Muscle of back (tissue), 13 donors: ENCODE results near the gene SERPINB7. TPM values are rescaled to one million over a fixed set of nuclear protein-coding genes. Genes with fewer than 3 reads are reported as not detected.
"Not testable (repeated sequence)": the region's sequence is repeated elsewhere in the genome, so short reads cannot be mapped to it uniquely, and the experiment has no call there.

ENCODE experiments used
- DNase-seq, 3 donors: peaks; one replicate each; pipeline versions ENCODE4 v3.0.0 to v3.0.0-alpha.2; 2013
- long read RNA-seq, 9 donors: transcript quantifications; one replicate each; lab custom pipeline, GENCODE V29; 2026
- polyA plus RNA-seq, 10 donors: library from polyadenylated mRNA; unstranded; fragments of 120-200 nt; gene quantifications; one replicate each; pipeline ENCODE4 v1.2.1, GENCODE V29; 2013; ENCODE audit not compliant: insufficient read length in 10 of 10

Gene SERPINB7
- polyA plus RNA-seq, result 1 to 10 TPM in 2 of 10 donors, not detected in 8; 2.1 to 7.3 TPM
- long read RNA-seq, donor 1, result 0 reads
- long read RNA-seq, donor 2, result 0 reads
- long read RNA-seq, donor 3, result 0 reads
- long read RNA-seq, donor 4, result 0 reads
- long read RNA-seq, donor 5, result 0 reads
- long read RNA-seq, donor 6, result 0 reads
- long read RNA-seq, donor 7, result 0 reads
- long read RNA-seq, donor 8, result 0 reads
- long read RNA-seq, donor 9, result 0 reads

DNA sequence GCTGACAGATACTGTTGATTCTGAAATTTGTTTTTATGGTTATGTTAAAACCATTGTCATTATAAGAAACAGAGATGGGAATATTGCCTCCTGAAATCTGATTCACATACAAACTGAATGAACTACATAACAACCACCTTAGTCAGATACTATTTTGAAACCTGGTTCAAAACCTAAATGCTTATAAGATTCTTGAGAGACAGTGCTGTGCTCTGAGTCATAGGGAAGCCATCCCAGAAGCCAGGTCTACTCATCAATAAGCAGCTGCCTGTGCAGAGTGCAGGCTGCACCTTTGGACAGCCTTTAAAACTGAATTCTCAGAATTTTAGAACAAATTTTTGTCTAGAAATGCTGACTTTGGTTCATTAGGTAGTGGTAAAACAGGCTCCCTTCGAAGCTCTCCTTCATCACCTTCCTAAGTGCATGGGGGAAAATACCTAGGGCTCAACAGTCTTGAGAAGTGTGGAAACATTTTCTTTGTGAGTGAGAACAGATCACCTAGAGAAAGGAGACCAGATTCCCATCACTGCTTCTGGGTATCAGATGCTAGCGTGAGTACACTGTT, at the start of gene SERPINB7:
Gene SERPINB7, plus strand, starts transcription at position 253 of the 565 bp plus-strand sequence. CDS start 6,955 bp downstream, outside the sequence.
- peak in 1 of 3 donors; percentile 83 for DNase-seq

DNA sequence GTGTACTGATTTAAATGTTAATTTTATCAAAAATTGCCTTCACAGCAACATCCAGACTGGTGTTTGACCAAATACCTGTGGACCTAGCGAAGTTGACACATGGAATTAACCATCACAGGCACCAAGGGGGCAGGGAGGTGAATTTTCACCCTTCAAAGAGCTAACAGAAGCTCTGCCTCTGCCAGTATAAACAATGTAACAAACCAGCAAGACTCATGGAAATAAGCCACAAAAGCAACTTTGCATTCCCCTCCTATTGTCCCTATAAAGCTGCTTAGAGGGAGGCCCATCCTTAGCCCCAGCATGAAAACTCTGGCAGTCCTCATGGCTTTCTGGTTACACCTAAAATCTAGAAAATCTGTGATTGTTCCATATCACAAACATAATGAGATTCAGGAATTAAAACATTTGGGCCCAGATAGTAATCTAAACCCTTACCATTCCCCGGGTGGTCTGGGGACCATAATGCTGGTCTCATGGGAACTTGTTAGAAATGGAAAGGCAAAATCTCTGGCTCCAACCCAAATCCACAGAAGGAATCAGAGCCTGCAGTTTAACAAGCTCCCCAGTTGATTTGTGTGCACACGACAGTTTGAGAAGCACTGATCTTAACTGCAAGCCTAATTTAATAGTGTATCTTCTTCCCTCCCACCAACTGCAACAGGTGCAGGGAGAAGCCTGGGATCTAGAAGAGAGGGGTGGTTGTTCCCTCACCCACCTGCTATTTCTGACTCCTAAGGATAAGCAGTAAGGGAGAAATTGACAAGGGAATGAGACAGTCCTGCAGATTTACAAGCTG, 49.3 kb upstream of the SERPINB7 start:
- peak in 1 of 3 donors; percentile 5 for DNase-seq

- DNase-seq, result no peak
Observed at GRCh38 chr18:63730773-63731172, 44.4 kb upstream of the SERPINB7 start.

- no peak for DNase-seq
Observed at GRCh38 chr18:63731215-63731614, 44.0 kb upstream of the SERPINB7 start.

DNA sequence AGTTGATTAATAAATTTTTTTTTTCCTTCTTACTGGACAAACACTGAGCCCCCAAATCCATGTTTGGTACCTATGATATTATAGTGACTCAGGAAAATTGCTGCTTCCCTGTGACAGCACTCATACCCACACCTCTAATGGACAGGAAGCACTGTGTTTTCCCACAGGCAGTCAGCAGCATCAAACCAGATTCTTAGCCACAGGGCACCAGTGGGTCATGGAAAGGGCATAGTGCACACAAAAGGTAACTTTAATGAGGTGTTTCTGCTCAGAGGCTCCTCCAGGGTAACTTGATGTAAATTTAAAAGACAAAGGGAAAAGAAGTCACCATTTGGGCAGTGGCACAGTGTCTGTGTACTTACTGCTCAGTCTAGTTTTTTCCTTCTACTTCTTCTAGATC, 38.3 kb upstream of the SERPINB7 start:
- DNase-seq, result no peak

DNA sequence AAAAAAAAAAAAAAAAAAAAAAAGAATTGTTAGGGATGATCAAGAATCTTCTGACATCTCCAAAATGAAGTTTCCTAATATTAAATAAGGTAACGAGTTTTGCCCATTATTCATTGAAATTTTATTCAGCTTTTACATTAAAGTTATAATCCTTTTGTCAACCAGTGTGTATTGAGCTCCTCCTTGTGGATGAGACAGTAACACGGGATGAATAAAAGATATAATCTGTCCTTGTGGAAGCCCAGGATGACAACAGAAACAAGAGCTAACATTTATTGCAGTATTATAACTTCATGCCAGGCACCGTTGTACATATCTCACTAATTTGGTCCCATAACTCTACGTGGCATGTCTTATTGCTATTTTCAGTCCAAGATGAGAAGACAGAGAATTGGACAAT, 33.4 kb upstream of the SERPINB7 start:
- peak in 2 of 3 donors; percentile 6 to 14 for DNase-seq

DNA sequence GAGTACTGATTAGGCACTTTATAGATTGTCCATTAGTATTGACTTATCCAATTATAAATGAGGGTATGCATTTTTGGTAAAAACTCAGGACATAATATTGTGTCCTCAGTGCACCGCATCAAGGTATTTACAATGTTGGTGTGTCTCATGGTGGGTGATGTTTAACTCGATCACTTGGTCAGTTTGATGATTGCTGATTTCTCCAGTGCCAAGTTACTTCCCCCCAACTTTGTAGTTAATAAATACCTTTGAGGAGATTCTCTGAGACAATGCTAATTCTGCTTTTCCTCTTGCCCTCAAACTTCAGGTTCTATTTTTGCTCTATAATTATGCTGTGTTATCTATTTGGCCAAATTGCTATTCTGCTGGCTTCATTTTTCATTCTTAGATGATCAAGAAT, 28.2 kb upstream of the SERPINB7 start:
- DNase-seq, result no peak

- no peak for DNase-seq
Observed at GRCh38 chr18:63749489-63749888, 25.7 kb upstream of the SERPINB7 start.

DNA sequence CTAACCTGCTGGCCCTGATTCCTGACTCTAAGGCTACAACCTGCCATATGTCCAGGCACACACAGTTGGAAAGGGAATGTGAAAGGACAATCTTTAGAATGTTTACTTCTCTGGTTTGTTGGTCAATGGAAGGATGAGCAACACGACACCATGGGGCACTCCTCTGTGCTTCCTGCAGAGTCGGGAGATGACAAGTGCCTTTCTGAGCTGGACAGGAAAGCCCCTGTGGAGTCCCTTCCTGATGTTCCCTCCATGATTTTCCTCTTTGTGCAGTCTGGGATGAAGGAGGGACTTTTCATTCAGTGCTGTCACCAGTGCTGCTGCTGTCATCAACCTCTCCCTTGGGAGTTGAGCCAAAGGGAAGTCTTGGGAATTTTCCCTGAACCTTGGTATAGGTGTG, 22.6 kb upstream of the SERPINB7 start:
- no peak for DNase-seq

DNA sequence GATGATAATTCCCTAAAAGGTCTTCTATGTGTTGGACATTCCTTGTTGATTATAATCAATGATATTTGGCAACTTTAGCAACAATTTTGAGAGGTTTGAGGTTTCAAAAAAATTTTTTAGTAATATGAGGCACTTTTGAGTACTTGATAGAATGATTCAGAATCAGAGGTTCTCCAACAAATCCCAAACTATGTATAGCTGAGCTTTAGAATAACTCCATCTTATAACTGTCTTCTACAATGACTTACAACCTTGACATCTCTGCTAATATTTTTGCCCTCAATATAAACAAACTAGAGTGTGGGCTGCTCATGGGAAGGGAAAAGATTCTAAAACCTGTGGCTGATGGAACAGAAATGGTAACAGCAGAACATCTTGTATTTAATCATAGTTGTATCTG, 21.5 kb upstream of the SERPINB7 start:
- DNase-seq, result no peak

- peak in 1 of 3 donors; percentile 1 for DNase-seq
Observed at GRCh38 chr18:63757541-63757940, 17.7 kb upstream of the SERPINB7 start.

DNA sequence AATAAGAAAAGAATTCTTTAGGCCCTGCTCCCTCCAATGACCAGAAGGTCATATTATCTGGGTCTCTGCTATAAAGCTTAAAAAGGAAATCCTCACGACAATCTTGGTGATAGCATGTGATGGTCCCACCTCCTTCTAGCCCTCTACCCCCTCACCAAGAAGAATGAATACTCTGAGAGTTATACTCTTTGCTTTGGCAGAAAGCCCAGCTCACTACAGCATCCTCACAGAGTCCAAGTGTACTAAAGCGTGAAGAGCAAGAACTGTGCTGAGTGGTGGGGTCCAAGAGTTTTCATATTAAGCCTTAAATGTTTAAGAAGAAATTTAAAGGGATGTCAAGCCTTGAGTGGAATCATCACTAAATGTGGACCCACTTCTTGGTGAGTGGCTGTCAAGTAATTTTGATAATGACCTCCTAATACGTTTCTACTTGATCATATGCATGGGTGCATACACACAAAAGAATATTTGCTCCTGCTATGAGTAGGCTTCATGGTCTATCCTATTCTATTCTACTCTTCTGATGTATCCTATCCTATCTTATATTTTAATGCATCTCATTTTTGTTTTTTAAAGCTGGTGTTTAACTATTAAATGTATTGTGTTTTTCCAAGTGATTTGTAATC, 16.5 kb upstream of the SERPINB7 start:
- DNase-seq, result no peak

GRCh38 chr18:63759786-63760185, 15.4 kb upstream of the SERPINB7 start:
- DNase-seq, result not testable (repeated sequence)

- peak in 1 of 3 donors; percentile 71 for DNase-seq
Observed at GRCh38 chr18:63762518-63762917, 12.7 kb upstream of the SERPINB7 start.

GRCh38 chr18:63763831-63764600, 11.2 kb upstream of the SERPINB7 start:
- no peak for DNase-seq

DNA sequence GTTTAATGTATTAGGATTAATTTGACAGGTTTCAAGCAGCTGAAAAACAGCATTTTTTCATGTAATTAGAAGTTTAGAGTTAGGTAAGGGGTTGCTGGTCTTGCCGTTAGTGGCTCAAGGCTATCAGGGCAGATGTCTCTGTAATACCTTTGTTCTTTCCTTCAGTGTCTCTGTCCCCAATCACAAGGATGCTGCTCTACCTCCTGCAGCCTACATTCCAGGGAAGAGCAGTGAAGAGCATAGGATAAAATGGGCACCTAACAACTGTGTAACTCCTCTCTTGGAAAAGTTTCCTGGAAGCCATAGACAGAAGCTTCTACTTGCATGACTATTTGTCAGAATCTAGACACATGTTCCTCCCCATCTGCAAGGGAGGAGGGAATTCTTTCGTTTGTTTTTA, 9.4 kb upstream of the SERPINB7 start:
- no peak for DNase-seq

DNA sequence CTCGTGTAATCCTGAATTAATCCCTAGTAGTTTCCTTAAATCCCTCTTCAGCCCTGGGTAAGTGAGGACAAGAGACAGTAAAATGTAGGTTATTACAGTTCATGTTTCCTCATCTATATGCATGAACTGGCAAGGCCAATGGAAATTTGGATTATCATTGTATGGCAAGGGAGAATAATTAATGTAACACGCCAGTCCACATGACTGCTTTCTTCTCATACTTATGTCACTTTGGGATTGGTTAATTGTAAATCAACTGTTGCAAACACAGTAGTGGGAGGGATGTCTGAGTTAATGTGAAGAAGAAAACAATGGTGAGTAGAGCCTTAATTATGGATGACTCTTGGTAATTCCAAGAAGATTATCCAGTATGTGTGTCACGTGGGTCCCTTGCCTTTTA, 1.7 kb upstream of the SERPINB7 start:
- DNase-seq, result no peak

- no peak for DNase-seq
Observed at GRCh38 chr18:63774511-63774910, 707 bp upstream of the SERPINB7 start.

DNA sequence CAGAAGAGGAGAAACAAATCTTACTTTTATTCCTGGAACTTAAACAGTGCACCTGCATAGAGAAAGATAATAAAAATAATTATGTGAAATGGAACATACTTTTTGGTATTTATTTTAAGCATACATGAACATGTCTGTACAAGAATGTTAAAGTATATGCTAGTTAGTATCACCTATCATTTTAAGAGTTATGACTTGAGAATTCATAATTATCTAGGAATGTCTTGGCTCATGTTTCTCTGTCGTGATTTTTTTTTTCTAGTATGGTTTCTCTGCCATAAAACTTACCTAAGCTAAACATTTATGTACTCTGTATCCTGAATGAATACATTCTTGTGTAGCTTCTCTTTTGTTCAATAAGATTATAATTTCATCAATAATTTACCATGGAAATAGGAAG, 4.2 kb downstream of the SERPINB7 start:
- DNase-seq, result no peak

DNA sequence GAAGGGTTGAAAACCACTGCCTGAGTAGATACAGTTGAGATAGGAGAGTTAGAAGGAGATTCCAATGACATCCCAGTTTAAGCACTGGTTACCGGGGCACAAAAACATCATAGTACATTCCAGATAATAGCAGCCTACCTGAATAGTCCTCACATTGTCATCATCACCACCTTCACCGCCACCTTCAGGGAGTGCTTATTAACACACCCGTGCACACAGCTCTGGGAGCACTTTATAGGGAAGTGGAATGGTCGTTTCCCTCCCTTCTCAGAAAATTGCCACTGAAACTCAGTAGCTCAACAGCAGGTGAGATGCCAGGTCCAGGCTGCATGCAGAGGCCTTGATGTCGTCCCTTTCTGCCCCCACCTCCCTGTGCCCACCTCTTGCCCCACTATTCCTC, 8.2 kb downstream of the SERPINB7 start:
- no peak for DNase-seq

GRCh38 chr18:63784787-63785452, 9.7 kb downstream of the SERPINB7 start:
- peak in 1 of 3 donors; percentile 2 for DNase-seq
